Muscle of arm (tissue), 14 donors: ENCODE results near the gene SSTR5. TPM values are rescaled to one million over a fixed set of nuclear protein-coding genes. Genes with fewer than 3 reads are reported as not detected.
"Not testable (repeated sequence)": the region's sequence is repeated elsewhere in the genome, so short reads cannot be mapped to it uniquely, and the experiment has no call there.

Experiments used
- DNase-seq: peaks from one replicate; pipeline ENCODE4 v3.0.0-alpha.2; 2013
- long read RNA-seq, 11 donors: transcript quantifications; one replicate each; lab custom pipeline, GENCODE V29; 2026
- polyA plus RNA-seq, 12 donors: library from polyadenylated mRNA; unstranded; fragments of 120-200 nt; gene quantifications; one replicate each; pipeline ENCODE4 v1.2.1, GENCODE V29; 2013; ENCODE audit not compliant: insufficient read length in 12 of 12

Gene SSTR5
- under 1 TPM in 1 of 12 donors, not detected in 11; 0.09 TPM for polyA plus RNA-seq
- long read RNA-seq, donor 1, partial matches to known transcripts, result 0 of 1 reads
- long read RNA-seq, donor 1, other reads (novel, unspliced or antisense), result 0 of 1 reads
- long read RNA-seq, donor 2, result 0 reads
- long read RNA-seq, donor 3, result 0 reads
- long read RNA-seq, donor 4, result 0 reads
- long read RNA-seq, donor 5, result 0 reads
- long read RNA-seq, donor 6, result 0 reads
- long read RNA-seq, donor 7, result 0 reads
- long read RNA-seq, donor 8, result 0 reads
- long read RNA-seq, donor 9, result 0 reads
- long read RNA-seq, donor 10, result 0 reads
- long read RNA-seq, donor 11, result 0 reads

DNA sequence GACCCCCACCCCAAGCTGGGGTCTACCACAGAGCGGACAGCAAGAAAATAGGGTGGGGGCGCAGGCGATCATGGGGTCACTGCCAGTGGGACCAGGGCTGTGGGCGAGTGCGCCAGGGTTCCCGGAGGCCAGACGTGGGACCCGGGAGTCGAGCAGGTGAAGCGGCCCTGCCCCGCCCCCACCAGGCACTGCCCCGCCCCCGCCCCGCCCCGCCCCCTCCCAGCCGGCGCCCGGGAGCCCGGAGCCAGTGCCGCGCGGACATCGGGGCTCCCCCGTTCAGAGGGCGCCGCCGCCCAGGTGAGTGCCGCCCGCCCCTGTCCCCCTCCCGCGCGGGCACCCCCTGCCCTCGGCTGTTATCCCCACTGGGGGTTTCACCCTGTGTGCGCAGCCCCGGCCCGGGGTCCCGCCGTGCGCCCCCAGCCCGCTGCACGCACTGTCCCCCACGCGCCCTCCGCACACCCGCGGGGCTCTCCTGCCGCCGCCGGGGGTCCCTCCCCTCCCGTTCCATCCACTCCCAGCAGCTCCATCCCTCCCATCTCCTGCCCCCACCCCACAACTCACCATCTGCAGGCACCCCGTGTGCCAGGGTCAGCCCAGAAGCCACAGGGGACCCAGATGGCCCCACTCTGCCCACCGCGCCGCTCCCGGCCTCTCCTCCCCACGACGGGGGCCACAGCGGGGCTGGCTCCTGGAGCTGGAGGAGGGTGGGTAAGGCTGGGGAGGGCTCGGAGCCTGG lies at the start of gene SSTR5:
SSTR5 (plus strand) TSS at position 222 of the 736 bp plus-strand sequence. CDS start 6,122 bp downstream, outside the sequence.
- DNase-seq, result no peak

DNA sequence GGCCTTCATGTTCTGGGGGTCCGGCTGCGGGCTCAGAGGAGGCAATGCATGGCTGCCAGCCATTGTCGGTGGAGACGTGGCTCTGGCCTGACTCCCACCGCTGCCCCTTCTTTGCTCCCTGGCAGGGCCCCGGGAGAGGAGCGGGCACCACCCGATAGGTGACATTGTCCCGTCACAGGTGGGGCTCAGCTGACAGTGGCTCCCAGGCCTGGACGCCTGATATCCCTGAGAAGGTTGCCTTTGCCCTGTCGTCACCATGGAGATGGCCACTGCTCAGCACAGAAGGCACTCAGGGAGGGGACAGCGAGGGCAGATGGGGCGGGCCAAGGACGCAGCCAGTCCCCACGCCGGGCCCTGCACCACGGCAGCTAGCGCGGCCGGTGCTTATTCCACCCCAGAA lies 48.4 kb upstream of the SSTR5 start:
- no peak for DNase-seq

DNA sequence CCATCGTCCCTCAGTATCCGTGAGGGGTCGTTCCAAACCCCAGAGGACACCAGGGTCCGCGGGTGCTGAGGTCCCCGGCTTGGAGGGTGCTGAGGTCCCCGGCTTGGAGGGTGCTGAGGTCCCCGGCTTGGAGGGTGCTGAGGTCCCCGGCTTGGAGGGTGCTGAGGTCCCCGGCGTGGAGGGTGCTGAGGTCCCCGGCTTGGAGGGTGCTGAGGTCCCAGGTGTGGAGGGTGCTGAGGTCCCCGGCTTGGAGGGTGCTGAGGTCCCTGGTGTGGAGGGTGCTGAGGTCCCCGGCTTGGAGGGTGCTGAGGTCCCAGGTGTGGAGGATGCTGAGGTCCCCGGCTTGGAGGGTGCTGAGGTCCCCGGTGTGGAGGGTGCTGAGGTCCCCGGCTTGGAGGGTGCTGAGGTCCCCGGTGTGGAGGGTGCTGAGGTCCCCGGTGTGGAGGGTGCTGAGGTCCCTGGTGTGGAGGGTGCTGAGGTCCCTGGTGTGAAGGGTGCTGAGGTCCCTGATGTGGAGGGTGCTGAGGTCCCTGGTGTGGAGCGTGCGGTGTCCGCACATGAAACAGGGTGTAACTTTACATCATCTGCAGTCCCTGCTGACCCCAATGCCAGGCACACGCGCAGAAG lies 47.3 kb upstream of the SSTR5 start:
- not testable (repeated sequence) for DNase-seq

DNA sequence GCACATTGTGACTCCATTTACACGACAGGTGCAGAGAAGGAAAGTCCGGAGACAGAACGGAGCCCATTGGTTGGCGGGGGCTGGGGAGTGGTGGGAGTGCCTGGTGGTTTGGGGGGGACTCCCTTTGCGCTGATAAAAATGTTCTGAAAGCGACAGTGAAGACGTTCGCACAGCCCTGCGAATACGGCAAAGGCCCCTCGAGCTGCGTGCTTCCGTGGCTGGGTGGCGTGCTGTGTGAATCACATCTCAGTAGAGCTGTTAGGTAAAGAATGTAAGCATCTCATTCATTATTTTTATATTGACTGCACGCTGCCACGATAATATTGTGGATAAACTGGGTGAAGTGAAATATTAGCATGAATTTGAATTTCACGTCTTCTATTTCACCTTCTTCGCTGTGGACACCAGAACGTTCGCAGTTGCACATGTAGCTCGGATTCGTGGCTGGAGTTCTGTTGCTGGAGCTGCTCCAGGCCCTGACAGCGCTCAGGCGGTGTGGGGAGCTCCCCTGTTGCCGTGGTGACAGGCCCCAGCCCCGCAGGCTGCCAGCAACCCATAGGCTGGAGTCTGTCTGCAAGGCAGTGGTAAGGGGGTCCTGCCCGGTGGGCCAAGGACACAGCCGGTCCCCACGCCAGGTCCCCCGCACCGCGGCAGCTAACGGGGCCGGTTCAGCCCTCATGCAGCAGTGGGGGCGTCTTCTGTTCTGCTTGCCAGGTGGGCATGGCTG lies 46.3 kb upstream of the SSTR5 start:
- no peak for DNase-seq

DNA sequence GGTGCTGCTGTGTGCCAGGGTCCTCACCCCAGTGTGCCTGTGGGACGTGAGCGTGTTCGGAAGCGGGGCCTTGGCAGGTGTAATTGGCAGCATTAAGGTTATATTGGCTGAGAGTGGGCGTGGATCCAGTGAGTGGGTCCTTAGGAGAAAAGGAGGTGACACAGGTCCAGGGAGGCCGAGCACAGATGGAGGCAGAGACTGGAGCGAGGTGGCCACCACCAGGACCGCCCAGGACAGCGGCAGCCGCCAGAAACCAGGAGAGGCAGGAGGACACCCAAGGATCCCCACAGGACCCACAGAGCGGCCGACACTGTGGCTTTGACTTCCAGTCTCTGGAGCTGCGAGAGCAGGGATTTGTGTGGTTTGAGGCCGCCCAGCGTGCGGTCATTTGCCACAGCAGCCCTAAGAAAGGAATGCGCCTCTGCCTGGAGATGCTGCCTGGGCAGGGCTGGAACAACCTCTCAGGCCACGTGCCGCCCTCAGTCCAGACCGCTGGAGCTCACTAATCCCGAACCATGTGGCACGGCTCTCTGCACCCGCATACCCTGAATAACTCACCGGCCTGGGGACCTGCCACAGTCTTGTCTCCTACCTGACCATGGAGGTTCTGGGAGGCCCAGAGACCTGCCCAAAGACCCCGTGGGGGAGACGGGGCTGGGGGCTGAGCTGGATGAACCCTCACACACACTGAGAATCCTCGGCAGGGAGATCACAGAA lies 45.6 kb upstream of the SSTR5 start:
- DNase-seq, result no peak

DNA sequence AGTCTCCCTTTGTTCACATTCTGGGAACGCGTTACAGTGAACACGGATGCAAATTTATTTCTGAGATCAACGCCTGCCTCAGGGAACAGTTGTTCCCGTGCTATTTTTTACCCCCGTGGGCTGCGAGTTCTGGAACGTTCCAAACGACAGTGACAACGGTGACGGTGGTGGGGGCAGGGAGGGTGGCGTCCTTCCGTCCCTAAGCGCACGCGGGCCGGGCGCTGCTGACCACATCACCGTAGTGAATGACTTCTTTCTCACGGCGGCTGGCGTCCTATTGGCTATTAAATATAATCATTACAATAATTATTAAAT lies 45.1 kb upstream of the SSTR5 start:
- DNase-seq, result no peak

DNA sequence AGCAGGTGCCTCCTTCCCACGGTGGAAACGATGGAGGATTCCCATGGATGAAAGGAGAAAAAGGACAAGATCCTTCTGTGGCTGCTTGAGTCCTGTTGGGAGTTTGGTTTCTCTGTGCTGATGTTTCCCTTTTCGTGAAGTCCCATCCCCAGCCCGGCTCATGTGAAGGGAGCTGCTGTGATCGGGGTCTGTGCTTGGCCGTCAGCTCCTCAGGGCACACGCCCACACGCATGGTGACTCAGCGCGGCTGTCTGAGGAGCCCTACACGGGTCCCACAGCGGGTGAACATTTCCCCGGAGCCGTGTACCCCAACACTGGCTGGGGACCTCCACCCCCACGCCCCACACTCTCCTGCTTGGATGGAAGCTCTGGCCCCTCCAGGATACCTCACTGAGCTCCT lies 44.5 kb upstream of the SSTR5 start:
- no peak for DNase-seq

DNA sequence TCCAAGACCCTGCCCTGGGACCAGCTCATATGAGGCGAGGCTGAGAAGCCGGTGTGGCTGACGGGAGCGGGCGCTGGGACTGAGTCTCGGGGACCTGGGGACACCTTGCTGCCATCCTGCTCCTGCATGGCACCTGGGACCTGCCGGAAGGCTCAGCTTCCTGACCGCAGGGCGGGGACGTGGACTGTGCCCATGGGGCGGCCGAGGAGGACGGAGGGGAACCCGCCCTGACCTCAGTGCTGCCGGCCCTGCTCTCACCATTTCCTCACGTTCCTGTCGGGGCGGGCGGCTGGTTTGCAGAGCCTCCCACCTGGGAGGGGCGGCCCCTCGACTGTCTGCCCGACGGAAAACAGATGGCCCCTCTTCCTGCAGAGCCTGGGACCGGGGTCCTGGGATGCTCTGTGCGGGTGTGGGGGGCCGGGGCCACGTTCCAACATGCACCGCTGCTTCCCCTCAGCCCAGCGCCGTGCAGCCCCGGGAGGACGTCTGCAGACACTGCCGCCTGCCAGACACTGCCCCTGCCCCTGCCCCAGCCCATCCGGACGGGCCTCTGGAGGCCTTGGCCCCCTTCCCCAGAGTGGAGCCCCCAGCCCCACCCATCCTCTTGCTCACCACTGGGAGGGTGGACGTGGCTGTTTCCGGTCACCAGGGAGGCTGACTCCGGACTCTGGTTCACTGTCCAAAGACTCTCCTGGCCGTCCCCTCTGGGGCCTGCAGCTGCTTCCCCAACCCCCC lies 43.9 kb upstream of the SSTR5 start:
- no peak for DNase-seq

DNA sequence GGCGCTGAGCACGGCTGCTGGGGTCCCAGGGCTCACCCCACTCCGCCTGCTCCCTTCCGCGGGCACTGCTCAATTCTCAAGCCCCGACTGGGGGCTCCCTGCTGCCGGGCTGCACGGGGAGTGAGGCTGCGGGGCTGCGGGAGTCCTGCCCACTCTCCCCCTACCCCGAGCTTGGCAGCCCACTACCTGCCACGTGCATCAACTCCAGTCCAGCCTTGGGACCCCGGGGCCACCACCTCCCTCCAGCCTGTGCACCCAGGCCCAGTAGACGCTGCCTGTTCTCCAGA lies 43.3 kb upstream of the SSTR5 start:
- DNase-seq, result no peak

DNA sequence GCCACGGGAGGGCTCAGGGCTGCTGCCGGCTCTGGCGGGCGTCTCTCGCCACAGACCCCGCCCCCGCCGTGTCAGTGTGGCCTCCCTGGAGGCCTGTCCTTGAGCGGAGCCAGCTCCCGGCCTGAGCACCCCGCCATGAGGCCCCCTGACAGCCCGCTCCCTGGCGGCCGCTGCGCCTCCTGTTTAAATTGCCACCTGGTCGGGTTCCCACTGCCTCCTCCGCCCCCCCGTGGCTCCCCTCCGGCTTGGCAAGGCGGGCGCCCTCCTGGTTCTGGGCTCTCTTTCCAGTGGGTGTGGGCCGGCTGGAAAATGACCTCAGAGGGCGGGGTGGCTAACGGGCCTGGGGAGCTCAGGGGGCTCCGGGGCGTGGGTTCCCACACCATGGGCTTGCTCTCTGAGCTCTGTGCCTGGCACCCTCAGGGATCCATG lies 42.1 kb upstream of the SSTR5 start:
- no peak for DNase-seq

DNA sequence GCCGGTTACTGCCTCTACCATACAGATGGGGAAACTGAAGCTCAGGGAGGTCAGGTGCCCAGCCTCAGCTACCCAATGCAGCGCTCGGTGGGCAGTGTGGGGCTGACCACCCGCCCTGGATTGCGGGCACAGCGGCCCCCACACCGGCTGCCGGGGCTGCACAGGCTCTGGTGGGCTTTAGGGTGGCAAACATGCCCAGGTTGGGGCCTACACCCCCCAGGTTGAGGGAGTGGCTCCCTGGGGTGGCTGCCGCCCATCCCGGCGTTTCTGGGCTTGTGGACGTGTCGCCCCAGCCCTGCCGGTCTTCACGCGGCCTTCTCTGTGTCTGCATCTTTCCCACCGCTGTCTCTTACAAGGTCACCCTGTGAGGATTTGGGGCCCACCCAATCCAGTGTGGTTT lies 40.9 kb upstream of the SSTR5 start:
- DNase-seq, result no peak

DNA sequence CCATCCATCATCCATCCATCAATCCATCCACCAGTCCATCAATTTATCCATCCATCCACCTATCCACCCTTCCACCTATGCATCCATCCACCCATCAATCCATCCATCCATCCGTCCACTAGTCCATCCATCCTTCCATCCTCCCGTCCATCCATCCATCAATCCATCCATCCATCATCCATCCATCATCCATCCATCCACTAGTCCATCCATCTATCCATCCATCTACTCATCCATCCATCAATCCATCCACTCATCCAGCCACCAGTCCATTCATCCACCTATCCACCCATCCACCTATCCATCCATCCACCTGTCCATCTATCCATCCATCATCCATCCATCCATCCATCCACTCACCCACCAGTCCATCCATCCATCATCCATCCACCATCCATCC lies 39.9 kb upstream of the SSTR5 start:
- no peak for DNase-seq

DNA sequence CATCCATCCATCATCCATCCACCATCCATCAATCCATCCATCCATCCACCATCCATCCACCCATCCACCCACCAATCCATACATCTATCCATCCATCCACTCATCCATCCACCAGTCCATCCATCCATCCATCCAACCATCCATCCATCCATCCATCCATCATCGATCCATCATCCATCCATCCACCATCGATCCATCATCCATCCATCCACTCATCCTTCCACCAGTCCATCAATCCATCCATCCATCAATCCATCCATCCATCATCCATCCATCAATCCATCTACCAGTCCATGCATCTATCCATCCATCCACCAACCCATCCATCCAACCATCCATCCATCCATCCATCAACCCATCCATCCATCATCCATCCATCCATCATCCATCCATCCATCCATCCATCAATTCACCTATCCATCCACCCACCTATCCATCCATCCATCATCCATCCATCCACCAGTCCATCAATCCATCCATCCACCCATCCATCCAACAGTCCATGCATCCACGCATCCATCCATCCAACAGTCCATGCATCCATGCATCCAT lies 39.3 kb upstream of the SSTR5 start:
- DNase-seq, result no peak

DNA sequence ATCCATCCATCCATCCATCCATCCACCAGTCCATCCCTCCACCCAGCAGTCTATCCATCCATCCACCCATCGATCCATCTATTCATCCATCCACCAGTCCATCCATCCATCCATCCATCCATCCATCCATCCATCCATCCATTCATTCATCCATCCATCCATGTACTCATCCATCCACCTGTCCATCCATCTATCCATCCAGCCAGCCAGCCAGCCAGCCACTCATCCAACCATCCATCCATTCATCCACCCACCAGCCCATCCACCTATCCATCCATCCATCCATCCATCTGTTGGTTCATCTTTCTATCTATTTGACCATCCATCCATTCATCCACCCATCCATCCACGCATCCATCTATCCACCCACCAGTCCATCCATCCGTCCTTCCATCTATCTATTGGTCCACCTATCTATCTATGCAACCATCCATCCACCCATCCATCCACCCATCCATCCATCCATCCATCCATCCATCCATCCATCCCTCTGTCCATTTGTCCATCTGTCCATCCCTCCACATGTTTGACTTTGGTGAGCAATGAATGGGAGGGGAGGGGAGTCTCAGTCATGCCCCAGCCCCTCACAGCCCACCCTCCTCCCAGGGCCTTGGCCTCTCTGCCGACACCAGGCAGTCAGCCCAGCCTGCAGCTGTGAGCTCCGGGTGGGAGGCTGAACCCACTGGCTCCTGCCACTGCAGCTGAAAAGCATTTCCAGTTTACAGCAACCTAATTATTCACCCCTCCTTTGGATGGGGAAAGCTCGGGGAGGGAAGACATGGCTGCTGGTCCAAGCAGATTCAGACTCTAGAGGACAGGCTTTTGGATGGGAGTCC lies 38.1 kb upstream of the SSTR5 start:
- no peak for DNase-seq

DNA sequence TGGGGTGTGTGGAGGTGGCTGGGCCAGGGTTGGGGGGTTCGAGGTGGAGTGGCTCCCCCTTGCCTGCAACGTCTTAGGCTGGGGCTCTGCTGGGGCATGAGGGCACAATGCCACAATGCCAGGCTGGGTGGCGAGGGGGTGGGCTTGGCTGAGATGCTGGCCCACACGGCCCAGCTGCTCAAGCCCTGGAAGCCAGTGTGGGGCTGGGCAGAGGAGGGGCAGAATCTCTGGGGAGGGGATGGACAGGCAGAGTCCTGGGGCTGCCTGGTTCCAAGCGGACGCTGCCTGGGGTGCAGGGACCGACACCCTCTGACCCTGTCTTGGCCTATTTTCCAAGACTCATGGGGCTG lies 37.5 kb upstream of the SSTR5 start:
- no peak for DNase-seq

DNA sequence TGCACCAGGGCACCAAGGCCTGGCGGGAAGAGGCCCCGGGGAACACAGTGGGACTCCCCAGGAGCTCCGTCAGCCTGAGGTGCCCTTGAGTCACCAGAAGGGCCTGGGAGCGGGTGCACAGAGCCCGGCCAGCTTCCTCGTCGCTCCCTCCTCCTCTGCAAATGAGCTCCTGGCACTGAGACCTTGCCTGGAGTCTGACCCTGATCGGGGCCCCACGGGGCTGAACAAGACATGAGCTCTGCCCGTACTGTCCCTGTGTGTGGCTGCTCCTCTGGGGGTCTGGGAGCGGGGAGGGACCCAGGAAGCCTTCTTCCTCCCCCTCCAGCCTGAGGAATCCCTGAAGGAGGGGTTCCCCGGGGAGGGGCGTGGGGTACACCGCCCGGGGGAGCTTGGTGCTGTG lies 36.4 kb upstream of the SSTR5 start:
- DNase-seq, result no peak

DNA sequence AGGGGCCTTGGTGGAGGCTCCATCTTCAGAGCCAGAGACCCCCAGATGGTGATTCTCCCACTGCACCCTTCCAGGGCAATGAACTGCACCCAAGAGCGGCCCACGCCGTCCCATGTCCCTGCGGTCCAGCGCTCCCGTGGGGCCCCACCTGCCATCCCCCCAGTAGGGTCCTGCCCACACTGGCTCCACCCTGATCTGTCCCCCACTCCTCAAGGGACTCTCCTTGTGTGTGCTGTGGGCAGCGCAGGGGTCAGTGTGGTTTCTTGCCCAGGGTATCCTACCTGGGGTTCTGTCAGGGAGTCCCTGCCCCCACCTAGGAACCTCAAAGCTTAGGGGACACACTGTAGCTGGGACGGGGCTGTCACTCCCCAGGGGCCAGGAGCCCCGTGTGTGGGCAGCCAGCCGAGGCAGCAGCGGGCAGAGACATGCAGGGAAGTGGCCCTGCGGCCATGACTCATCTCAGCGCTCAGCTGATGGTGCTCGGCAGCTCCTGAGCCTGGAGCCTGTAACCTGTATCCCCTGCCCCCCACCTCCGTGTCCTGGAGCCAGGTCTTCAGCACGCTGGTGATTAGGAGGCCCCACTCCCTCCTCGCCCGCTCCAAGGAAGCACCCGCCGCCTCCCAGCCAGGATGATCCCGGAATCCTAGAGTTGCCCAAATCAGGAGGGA lies 35.7 kb upstream of the SSTR5 start:
- no peak for DNase-seq

DNA sequence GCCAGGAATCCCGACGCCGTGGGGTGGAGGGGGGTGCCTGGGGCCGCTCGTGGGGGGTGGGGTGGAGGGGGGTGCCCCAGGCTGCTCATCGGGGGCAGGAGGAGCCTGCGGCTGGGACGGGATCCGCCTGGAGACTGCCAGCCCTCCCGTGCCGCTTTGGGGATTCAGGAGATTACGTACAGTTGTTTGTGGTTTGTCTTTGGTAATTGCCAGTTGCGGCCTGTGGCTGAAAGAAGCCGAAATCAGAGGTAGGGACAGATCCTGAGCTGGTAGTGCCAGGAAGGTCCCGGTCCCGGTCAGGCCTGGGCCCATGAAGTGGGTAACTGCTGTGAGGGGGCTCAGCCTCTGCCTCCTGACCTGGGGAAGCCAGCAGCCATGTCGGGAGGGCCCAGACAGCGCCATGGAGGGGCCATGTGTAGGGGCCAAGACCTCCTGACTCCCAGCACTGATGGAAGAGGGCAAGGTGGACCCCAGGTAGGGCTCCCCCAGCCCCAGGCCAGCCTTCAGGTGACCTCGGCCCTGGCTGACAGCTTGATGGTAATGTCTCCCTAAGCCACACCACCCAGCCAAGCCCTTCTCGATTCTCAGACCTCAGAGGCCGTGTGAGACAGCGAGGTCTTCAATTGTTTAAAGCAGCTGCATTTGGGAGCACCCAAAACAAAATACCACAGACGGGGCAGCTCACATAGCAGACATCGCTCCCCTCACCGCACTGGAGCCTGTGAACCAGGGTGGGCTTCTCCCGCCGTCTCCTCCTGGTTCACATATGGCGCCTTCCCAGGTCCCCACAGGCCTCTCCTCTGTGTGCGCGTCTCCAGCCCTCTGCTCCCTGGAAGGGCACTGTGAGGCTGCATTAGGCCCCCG lies 34.9 kb upstream of the SSTR5 start:
- no peak for DNase-seq

DNA sequence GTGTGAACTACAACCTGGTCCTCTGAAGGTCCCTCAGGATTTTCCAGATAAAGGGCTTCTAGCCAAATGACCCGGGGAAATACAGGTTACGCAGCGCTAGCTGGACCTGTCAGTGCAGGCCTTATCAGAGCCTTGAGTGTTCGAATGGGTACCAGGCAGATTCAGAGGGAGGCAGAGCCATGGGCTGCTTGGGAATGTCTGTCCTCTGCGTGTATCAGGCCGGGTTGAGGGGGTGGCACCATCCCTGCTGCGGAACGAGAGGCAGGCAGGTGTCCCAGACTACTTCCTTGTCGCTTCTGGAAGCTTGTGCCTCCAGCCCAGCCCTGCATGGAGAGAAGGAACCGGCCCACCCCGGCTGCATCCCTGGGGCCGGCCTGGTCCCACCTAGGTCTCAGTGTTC lies 33.6 kb upstream of the SSTR5 start:
- no peak for DNase-seq
